GM21529 (cell line): ENCODE measurements around the gene GABRR3.
A peak's percentile ranks its signal among the peaks of the same experiment; 100 is the strongest.

ENCODE experiments used
- ATAC-seq: cut with Tn5 transposase; IDR thresholded peaks from one replicate; pipeline ENCODE4 v1.9.1; 2021; ENCODE audit not compliant: unreplicated experiment

The GABRR3 gene

GRCh38 chr3:97959872-97960271, 75.2 kb downstream of the GABRR3 start:
- no peak for ATAC-seq

GRCh38 chr3:97958796-97959195, 76.3 kb downstream of the GABRR3 start:
- ATAC-seq, result no peak

GRCh38 chr3:97958396-97958795, 76.7 kb downstream of the GABRR3 start:
- ATAC-seq, result no peak

GRCh38 chr3:97957617-97958311, 77.4 kb downstream of the GABRR3 start:
- no peak for ATAC-seq

- no peak for ATAC-seq
Measured at GRCh38 chr3:97956051-97956450, 79.1 kb downstream of the GABRR3 start.

- peak; percentile 46 for ATAC-seq
Measured at GRCh38 chr3:97954228-97954827, 80.8 kb downstream of the GABRR3 start.

- no peak for ATAC-seq
Measured at GRCh38 chr3:97952872-97953271, 82.2 kb downstream of the GABRR3 start.

- no peak for ATAC-seq
Measured at GRCh38 chr3:97952280-97952679, 82.8 kb downstream of the GABRR3 start.

GRCh38 chr3:97950360-97950759, 84.8 kb downstream of the GABRR3 start:
- no peak for ATAC-seq

GRCh38 chr3:97949743-97950142, 85.4 kb downstream of the GABRR3 start:
- no peak for ATAC-seq

GRCh38 chr3:97949110-97949485, 86.0 kb downstream of the GABRR3 start:
- ATAC-seq, result no peak

- ATAC-seq, result no peak
Measured at GRCh38 chr3:97948351-97949109, 86.6 kb downstream of the GABRR3 start.

GRCh38 chr3:97942801-97943546, 92.1 kb downstream of the GABRR3 start:
- ATAC-seq, result no peak

- ATAC-seq, result no peak
Measured at GRCh38 chr3:97940034-97940433, 95.1 kb downstream of the GABRR3 start.

- no peak for ATAC-seq
Measured at GRCh38 chr3:97939401-97939800, 95.7 kb downstream of the GABRR3 start.

GRCh38 chr3:97938444-97938843, 96.7 kb downstream of the GABRR3 start:
- no peak for ATAC-seq

- no peak for ATAC-seq
Measured at GRCh38 chr3:97937205-97937604, 97.9 kb downstream of the GABRR3 start.

GRCh38 chr3:97935842-97936241, 99.3 kb downstream of the GABRR3 start:
- ATAC-seq, result no peak
